DOHH2 (cell line): Measurements from ENCODE around the gene GCN1.

Experiments used
- CTCF ChIP-seq: fragments of 200-600 bp; sonication (generic); IDR thresholded peaks from one replicate; pipeline ENCODE4 v1.5.1; 2014; ENCODE audit warnings: antibody characterized with exemption, mild to moderate bottlenecking, low read depth, low read length; ENCODE audit not compliant: poor library complexity, severe bottlenecking
- EZH2phosphoT487 ChIP-seq: fragments of 200-600 bp; sonication (generic); IDR thresholded peaks from 2 replicates; pipeline ENCODE4 v1.6.1; 2017; ENCODE audit warnings: borderline replicate concordance, mild to moderate bottlenecking, antibody characterized with exemption, low read length, moderate library complexity, mixed read lengths

- TF ChIP-seq CTCF: no peak
- no peak for TF ChIP-seq EZH2phosphoT487
These were observed 115.6 kb downstream of the GCN1 start for GRCh38 chr12:120078868-120079267.
